Spinal cord (tissue), 10 donors: ENCODE measurements around the gene NKAP. TPM values are rescaled to one million over a fixed set of nuclear protein-coding genes. Genes with fewer than 3 reads are reported as not detected.
"Not testable (repeated sequence)": the region's sequence is repeated elsewhere in the genome, so short reads cannot be mapped to it uniquely, and the experiment has no call there.

Experiments used
- DNase-seq, 6 donors: peaks; one replicate each; pipeline versions ENCODE4 v3.0.0 to v3.0.0-alpha.2; 2013 to 2015; ENCODE audit warnings: low spot score in 6 of 6, low read depth in 4 of 6
- H3K27ac ChIP-seq: one replicate; pipeline ENCODE4 v1.5.1; 2013; ENCODE audit warnings: low read depth, low read length, control low read depth
- H3K27me3 ChIP-seq: one replicate; pipeline ENCODE4 v1.6.1; 2013; ENCODE audit warnings: low read length; ENCODE audit not compliant: control insufficient read depth, insufficient read depth
- H3K36me3 ChIP-seq: one replicate; pipeline ENCODE4 v1.6.1; 2013; ENCODE audit warnings: low read length; ENCODE audit not compliant: control insufficient read depth, insufficient read depth
- H3K4me1 ChIP-seq: one replicate; pipeline ENCODE4 v1.6.1; 2013; ENCODE audit warnings: low read length; ENCODE audit not compliant: control insufficient read depth, insufficient read depth
- H3K4me3 ChIP-seq: one replicate; pipeline ENCODE4 v1.5.1; 2013; ENCODE audit warnings: low read depth, low read length, control low read depth
- H3K9me3 ChIP-seq: one replicate; pipeline ENCODE4 v1.6.1; 2013; ENCODE audit warnings: low read length; ENCODE audit not compliant: control insufficient read depth, insufficient read depth
- WGBS: methylation state at CpG from one replicate; pipeline ENCODE4 v1.1.5; 2013; ENCODE audit warnings: missing lambda C conversion rate; ENCODE audit not compliant: insufficient coverage; 5-methylcytosine and 5-hydroxymethylcytosine counted together
- polyA plus RNA-seq, 2 donors: library from polyadenylated mRNA; unstranded; fragments of 120-200 nt; gene quantifications; one replicate each; pipeline ENCODE4 v1.2.1, GENCODE V29; 2013; ENCODE audit not compliant: insufficient read length in 2 of 2
- total RNA-seq, 2 donors: library from RNA; depleted of rRNA in 1 of 2; stranded (reverse); fragments of 120-200 nt in 1 of 2; fragments of >200 nt in 1 of 2; gene quantifications; one replicate each; pipeline versions ENCODE4 v1.2.3 to v1.2.4, GENCODE V29; 2013 to 2014
- donor health status: healthy.

Gene NKAP
- total and polyA plus RNA-seq, 4 donors, result 8.9 to 14.5 (median 11.6) TPM

DNA sequence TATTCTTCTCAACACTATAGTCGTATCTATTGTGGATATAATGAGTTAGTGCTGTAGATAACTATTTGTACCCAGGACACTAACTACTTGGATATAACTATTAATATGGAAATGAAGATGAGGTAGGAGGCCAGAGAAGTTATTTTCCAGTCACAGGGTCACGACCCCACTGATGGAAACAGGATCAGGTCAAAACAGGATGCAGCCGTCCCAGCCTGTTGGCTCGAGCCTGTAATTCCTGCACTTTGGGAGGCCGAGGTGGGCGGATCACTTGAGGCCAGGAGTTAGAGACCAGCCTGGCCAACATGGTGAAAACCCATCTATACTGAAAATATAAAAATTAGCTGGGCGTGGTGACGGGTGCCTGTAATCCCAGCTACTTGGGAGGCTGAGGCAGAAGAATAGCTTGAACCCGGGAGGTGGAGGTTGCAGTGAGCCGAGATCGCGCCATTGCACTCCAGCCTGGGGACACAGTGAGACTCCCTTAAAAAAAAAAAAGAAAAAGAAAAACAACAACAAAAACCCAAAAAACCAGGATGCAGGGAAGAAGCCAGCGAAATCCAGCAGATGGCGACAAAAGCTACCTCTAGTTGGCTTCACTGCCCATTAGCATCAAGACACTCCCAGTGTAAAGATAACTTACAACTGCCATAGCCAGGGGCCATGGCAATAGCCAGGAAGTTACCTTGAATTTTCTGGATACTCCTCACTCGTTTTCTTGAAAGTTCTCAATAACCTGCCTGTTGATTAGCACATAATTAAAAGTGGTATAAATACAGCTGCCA is 37.9 kb upstream of the NKAP start:
- Histone ChIP-seq H3K27ac (no peak overlapping the region), H3K36me3 (no peaks in the 10 kb centered on the region), H3K4me3 (no peak overlapping the region), H3K4me1 (no peaks in the 10 kb centered on the region), H3K27me3 (no peaks in the 10 kb centered on the region), H3K9me3 (no peaks in the 10 kb centered on the region)
- WGBS, result 26% methylated on average over 5 of the region's 15 CpGs
- no peak for DNase-seq

DNA sequence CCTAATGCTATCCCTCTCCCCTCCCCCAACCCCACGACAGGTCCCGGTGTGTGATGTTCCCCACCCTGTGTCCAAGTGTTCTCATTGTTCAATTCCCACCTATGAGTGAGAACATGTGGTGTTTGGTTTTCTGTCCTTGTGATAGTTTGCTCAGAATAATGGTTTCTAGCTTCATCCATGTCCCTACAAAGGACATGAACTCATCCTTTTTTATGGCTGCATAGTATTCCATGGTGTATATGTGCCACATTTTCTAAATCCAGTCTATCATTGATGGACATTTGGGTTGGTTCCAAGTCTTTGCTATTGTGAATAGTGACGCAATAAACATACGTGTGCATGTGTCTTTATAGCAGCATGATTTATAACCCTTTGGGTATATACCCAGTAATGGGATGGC is 33.6 kb upstream of the NKAP start:
- H3K4me3 ChIP-seq, H3K27ac ChIP-seq, H3K9me3 ChIP-seq, H3K36me3 ChIP-seq, H3K4me1 ChIP-seq, DNase-seq, H3K27me3 ChIP-seq: not testable (repeated sequence)
- WGBS, result no CpG with 5 or more reads among the region's 4 CpGs

DNA sequence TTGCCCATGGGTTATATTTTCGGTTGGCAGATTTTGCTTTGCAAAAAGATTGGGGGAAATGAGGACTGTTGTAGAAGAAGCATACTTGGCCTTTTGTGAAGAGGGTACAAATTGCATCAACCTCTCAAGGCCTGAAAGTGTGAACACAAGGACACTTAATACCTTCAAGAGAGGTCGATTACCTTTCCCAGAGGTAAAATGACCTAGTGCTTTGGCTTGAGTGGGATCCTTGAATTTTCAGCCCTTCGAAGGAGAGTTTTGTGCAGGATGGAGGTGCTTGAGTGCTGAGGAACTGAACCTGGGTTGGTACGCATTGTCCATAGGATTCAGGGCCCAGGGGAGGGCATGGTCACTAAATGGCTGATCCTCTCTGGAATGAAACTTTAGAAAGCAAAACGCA is 27.6 kb upstream of the NKAP start:
- H3K9me3 ChIP-seq, result no peaks in the 10 kb centered on the region

DNA sequence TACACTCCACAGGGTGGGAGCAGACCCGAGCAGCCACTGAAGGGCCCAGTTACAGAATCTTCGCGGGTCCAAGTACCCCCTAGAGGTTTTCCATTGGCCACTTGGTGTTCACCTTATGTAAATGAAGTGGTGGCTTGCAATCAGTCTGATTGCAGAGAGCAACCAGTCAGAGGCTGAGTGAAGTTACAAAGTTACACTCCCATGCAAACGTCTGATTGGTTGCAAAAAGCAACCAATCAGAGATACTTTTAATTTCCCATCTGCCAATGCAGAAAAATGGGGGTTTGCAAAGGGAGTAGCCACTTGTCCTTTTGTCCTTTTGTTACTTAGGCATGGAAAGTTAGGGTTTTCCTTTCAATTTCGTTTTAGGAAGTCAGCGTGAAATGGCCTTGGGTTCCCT is 27.0 kb upstream of the NKAP start:
- no peaks in the 10 kb centered on the region for H3K36me3 ChIP-seq
- WGBS, result 51% methylated on average over 3 of the region's 6 CpGs
- H3K27me3 ChIP-seq, result no peaks in the 10 kb centered on the region
- DNase-seq, result no peak
- no peaks in the 10 kb centered on the region for H3K4me1 ChIP-seq
- no peaks in the 10 kb centered on the region for H3K9me3 ChIP-seq
- H3K4me3 ChIP-seq, result no peak overlapping the region
- H3K27ac ChIP-seq, result no peak overlapping the region

More for the DNA sequence above, 27.6 kb upstream of the NKAP start:
- H3K4me1 ChIP-seq, result no peaks in the 10 kb centered on the region
- H3K4me3 ChIP-seq, result no peak overlapping the region
- DNase-seq, result no peak
- WGBS, result 91% methylated on average over 3 of the region's 5 CpGs
- no peak overlapping the region for H3K27ac ChIP-seq
- H3K27me3 ChIP-seq, result no peaks in the 10 kb centered on the region
- no peaks in the 10 kb centered on the region for H3K36me3 ChIP-seq

DNA sequence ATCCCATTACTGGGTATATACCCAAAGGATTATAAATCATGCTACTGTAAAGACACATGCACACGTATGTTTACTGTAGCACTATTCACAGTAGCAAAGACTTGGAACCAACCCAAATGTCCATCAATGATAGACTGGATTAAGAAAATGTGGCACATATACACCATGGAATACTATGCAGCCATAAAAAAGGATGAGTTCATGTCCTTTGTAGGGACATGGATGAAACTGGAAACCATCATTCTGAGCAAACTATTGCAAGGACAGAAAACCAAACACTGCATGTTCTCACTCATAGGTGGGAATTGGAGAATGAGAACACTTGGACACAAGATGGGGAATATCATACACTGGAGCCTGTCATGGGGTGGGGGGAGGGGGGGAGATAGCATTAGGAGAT is 23.3 kb upstream of the NKAP start:
- WGBS, result no CpG with 5 or more reads among the region's 1 CpG
- DNase-seq, H3K27ac ChIP-seq, H3K9me3 ChIP-seq, H3K36me3 ChIP-seq, H3K4me1 ChIP-seq, H3K27me3 ChIP-seq, H3K4me3 ChIP-seq: not testable (repeated sequence)

DNA sequence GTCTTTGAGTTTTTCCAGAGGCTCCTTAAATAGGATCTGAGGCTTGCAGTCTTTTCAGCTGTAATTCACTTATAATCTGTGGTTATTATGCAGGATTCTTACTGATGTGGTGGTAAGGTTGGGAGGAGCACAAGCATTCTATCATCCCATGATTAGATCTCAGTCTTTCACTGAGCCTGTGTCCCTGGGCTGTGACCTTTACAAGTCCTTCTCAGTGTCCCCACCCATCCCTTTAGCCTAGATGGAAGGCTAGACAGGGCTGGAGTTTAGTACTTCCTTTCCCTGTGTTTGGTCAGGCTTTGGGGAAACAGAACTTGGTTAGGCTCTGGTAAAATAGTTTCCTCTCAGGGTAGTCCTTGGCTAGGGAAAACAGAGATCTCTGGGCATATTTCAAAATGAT is 17.1 kb upstream of the NKAP start:
- Histone ChIP-seq H3K36me3 (no peaks in the 10 kb centered on the region), H3K27ac (no peak overlapping the region), H3K4me3 (no peak overlapping the region)

DNA sequence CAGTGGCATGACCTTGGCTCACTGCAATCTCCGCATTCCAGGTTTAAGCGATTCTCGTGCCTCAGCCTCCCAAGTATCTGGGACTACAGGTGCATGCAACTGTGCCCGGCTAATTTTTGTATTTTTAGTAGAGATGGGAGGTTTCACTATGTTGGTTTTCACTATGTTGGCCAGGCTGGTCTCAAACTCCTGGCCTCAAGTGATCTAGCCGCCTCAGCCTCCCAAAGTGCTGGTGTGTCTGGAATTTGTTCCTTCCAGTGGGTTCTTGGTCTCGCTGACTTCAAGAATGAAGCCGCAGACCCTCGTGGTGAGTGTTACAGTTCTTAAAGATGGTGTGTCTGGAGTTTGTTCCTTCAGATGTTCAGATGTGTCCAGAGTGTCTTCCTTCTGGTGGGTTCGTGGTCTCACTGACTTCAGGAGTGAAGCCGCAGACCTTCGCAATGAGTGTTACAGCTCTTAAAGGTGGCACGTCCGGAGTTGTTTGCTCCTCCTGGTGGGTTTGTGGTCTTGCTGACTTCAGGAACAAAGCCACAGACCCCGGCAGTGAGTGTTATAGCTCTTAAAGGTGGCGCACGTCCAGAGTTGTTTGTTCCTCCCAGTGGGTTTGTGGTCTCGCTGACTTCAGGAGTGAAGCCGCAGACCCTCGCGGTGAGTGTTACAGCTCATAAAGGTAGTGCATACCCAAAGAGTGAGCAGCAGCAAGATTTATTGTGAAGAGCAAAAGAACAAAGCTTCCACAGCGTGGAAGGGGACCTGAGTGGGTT is 12.4 kb upstream of the NKAP start:
- H3K9me3 ChIP-seq, H3K36me3 ChIP-seq, H3K4me1 ChIP-seq, H3K27ac ChIP-seq, H3K4me3 ChIP-seq, H3K27me3 ChIP-seq, DNase-seq: not testable (repeated sequence)
- WGBS, result 90% methylated on average over 17 of the region's 21 CpGs

More for the DNA sequence above, 17.1 kb upstream of the NKAP start:
- no peaks in the 10 kb centered on the region for H3K9me3 ChIP-seq
- no peak for DNase-seq
- no peaks in the 10 kb centered on the region for H3K4me1 ChIP-seq
- H3K27me3 ChIP-seq, result no peaks in the 10 kb centered on the region

DNA sequence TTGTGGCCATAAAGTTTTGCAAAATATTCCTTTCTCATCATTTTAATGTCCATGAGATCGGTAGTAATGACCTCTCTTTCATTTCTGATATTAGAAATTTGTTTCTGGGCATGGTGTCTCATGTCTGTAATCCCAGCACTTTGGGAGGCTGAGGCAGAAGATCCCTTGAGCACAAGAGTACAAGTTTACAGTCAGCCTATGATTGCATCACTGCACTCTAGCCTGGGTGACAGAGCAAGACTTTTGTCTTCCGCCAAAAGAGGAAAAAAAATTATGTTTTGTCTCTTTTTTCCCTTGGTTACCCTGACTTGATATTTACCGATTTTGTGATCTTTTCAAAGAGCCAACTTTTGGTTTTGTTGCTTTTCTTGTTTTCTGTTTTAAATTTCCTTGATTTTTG is 10.8 kb upstream of the NKAP start:
- H3K36me3 ChIP-seq, result no peaks in the 10 kb centered on the region
- no peaks in the 10 kb centered on the region for H3K9me3 ChIP-seq
- H3K27me3 ChIP-seq, result no peaks in the 10 kb centered on the region
- WGBS, result no CpG with 5 or more reads among the region's 3 CpGs
- no peak for DNase-seq
- H3K27ac ChIP-seq, result no peak overlapping the region
- H3K4me1 ChIP-seq, result no peaks in the 10 kb centered on the region
- H3K4me3 ChIP-seq, result no peak overlapping the region

DNA sequence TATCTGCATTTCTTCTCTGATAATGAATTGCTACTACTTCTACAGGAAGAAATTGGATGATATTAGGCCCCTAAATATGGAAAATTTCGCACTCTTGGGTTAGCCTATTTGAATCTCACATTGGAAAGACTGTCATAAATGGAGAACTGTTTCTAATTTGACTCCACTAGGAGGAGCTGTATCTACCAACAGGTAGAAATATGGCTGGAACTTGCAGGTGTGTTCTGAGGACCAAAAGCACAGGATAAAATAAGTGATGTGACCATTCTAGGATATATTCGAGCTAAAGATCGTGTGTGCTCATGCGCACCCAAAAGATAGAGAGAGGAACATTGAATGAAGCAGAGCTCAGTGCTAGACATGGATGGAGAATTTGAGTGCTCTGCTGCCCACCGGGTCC is 4.8 kb upstream of the NKAP start:
- H3K4me1 ChIP-seq, result peaks cover 3% of the 10 kb centered on the region
- no peak for DNase-seq
- H3K4me3 ChIP-seq, result no peak overlapping the region
- H3K27me3 ChIP-seq, result no peaks in the 10 kb centered on the region
- no peaks in the 10 kb centered on the region for H3K36me3 ChIP-seq
- H3K9me3 ChIP-seq, result no peaks in the 10 kb centered on the region
- 72% methylated on average over 4 of the region's 5 CpGs for WGBS
- H3K27ac ChIP-seq, result no peak overlapping the region

DNA sequence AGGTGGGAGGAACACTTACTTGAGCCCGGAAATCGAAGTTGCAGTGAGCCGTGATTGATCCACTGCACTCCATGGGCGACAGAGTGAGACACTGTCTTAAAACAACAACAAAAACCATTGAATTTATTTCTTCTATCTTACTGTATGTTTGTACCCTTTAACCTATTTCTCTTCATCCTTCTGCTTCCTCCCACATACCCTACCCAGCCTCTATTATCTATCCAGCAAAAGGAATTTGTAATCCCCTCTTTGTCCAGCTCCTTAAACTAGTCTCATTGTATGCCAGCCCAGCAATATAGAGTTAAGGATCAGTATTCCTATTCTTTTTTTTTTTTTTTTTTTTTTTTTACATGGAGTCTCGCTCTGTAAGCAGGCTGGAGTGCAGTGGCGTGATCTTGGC is 1.9 kb upstream of the NKAP start:
- 74% methylated on average over 5 of the region's 6 CpGs for WGBS
- Histone ChIP-seq H3K4me3 (no peak overlapping the region), H3K27ac (no peak overlapping the region)

More for the DNA sequence above, 1.9 kb upstream of the NKAP start:
- Histone ChIP-seq H3K27me3 (no peaks in the 10 kb centered on the region), H3K36me3 (no peaks in the 10 kb centered on the region), H3K9me3 (no peaks in the 10 kb centered on the region), H3K4me1 (peaks cover 11% of the 10 kb centered on the region)
- no peak for DNase-seq
